CD4-positive, alpha-beta memory T cell (primary cell): ENCODE measurements around the gene FOXN3. TPM values are rescaled to one million over a fixed set of nuclear protein-coding genes. Genes with fewer than 3 reads are reported as not detected.

Experiments used
- CTCF ChIA-PET: fragments of 350-600 bp; sonication (Branson Sonifier 250); formaldehyde crosslinking; loops from one replicate; lab custom pipeline; 2021; ENCODE audit warnings: inconsistent platforms; ENCODE audit not compliant: partially characterized antibody; lab: Charles Lee
- POLR2A ChIA-PET: fragments of 350-600 bp; sonication (Branson Sonifier 250); formaldehyde crosslinking; loops from one replicate; lab custom pipeline; 2021; ENCODE audit not compliant: partially characterized antibody; lab: Charles Lee
- DNase-seq, 5 donors: peaks; one replicate each; pipeline versions ENCODE4 v3.0.0 to v3.0.0-alpha.2; 2020 to 2022; ENCODE audit warnings: mixed read lengths in 1 of 5
- H3K27ac ChIP-seq: one replicate; pipeline ENCODE4 v1.7.0; 2013; ENCODE audit warnings: low read depth, low read length
- H3K27me3 ChIP-seq: 2 replicates; pipeline ENCODE4 v1.7.0; 2013; ENCODE audit warnings: mild to moderate bottlenecking, low read length, moderate library complexity; ENCODE audit not compliant: insufficient read depth
- H3K36me3 ChIP-seq: 2 replicates; pipeline ENCODE4 v1.7.0; 2013; ENCODE audit warnings: mild to moderate bottlenecking, low read length, moderate library complexity; ENCODE audit not compliant: insufficient read depth
- H3K4me1 ChIP-seq: 2 replicates; pipeline ENCODE4 v1.7.0; 2013; ENCODE audit warnings: mild to moderate bottlenecking, low read length, moderate library complexity; ENCODE audit not compliant: insufficient read depth
- H3K4me3 ChIP-seq, 2 donors: one replicate each; pipeline ENCODE4 v1.7.0; 2013; ENCODE audit warnings: low read length in 2 of 2, mild to moderate bottlenecking in 1 of 2
- H3K9me3 ChIP-seq, 2 donors: one replicate each; pipeline ENCODE4 v1.7.0; 2013; ENCODE audit warnings: low read length in 2 of 2, control low read depth in 1 of 2; ENCODE audit not compliant: control insufficient read depth in 1 of 2
- H3K27ac Mint-ChIP-seq, 7 donors: one replicate each; pipeline ENCODE4 v1.8.0; 2020 to 2021; ENCODE audit warnings: mixed read lengths in 7 of 7, mild to moderate bottlenecking in 6 of 7, inconsistent platforms in 3 of 7, moderate library complexity in 3 of 7
- H3K27me3 Mint-ChIP-seq, 2 donors: one replicate each; pipeline ENCODE4 v1.8.0; 2020 to 2021; ENCODE audit warnings: mixed read lengths in 2 of 2
- H3K36me3 Mint-ChIP-seq, 2 donors: one replicate each; pipeline ENCODE4 v1.8.0; 2020 to 2021; ENCODE audit warnings: mixed read lengths in 2 of 2, inconsistent platforms in 1 of 2, mild to moderate bottlenecking in 1 of 2
- H3K4me1 Mint-ChIP-seq, 4 donors: one replicate each; pipeline ENCODE4 v1.8.0; 2020 to 2021; ENCODE audit warnings: mixed read lengths in 4 of 4, mild to moderate bottlenecking in 1 of 4
- H3K4me3 Mint-ChIP-seq, 8 donors: one replicate each; pipeline ENCODE4 v1.8.0; 2020 to 2021; ENCODE audit warnings: mixed read lengths in 8 of 8, mild to moderate bottlenecking in 7 of 8, moderate library complexity in 6 of 8, inconsistent platforms in 3 of 8
- H3K9me3 Mint-ChIP-seq, 8 donors: one replicate each; pipeline ENCODE4 v1.8.0; 2020 to 2021; ENCODE audit warnings: mixed read lengths in 8 of 8, mild to moderate bottlenecking in 5 of 8, inconsistent platforms in 3 of 8, moderate library complexity in 1 of 8
- intact Hi-C: fragments of 100-400 bp; cut with micrococcal nuclease; formaldehyde crosslinking; loops from one replicate; pipeline ENCODE4 v1.15.1; 2023
- polyA plus RNA-seq, 2 donors: library from polyadenylated mRNA; unstranded; fragments of 300-500 nt; fragmentation: Illumina TruSeq; gene quantifications; one replicate each; pipeline ENCODE4 v1.2.3, GENCODE V29; 2021
- total RNA-seq, 2 experiments: library from RNA; stranded (reverse); gene quantifications; one replicate each; pipeline ENCODE4 v1.2.3, GENCODE V29; 2021

The FOXN3 gene
- total and polyA plus RNA-seq, 4 experiments from 2014 or later: 92.6 to 111 (median 106) TPM

DNA sequence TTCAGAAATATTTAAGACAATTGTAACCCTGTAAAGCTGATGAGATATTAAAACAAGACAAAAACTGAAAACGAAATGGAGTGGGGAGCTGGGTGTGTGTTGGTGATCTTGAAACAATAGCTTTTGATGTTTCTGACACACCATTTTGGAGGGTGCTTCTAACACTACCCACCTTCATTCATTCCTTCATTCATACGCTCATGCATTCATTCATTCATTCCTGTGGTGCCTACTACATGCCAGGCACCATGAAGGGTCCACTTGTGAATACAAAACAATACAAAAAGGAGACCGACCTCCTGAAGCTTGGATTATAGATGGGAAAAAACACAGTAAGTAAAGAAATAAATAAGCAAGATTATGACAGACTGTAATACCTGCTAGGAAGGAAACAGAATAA, 60.5 kb downstream of the FOXN3 start:
- intact Hi-C loops: no loop called here
- no peaks in the 10 kb centered on the region for H3K27me3 ChIP-seq
- Mint-ChIP-seq H3K36me3 (no peaks in the 10 kb centered on the region), H3K9me3 (no peaks in the 10 kb centered on the region), H3K4me3 (no peak overlapping the region), H3K4me1 (peaks cover 34 to 61% (median 46%) of the 10 kb centered on the region in 4 donors), H3K27me3 (no peaks in the 10 kb centered on the region), H3K27ac (peak overlapping the region in 4 of 7 donors; percentile 17 to 88 (median 53))
- no peaks in the 10 kb centered on the region for H3K36me3 ChIP-seq
- CTCF ChIA-PET: no interaction called here
- H3K9me3 ChIP-seq: no peaks in the 10 kb centered on the region
- no peak overlapping the region for H3K4me3 ChIP-seq
- POLR2A ChIA-PET: interaction anchor here (1.2 kb wide), 1 partner anchor 9 kb away, joined by 3 read pairs; no protein-coding TSS in a partner anchor
- peaks cover 30% of the 10 kb centered on the region for H3K4me1 ChIP-seq
- no peak for DNase-seq
- no peak overlapping the region for H3K27ac ChIP-seq

DNA sequence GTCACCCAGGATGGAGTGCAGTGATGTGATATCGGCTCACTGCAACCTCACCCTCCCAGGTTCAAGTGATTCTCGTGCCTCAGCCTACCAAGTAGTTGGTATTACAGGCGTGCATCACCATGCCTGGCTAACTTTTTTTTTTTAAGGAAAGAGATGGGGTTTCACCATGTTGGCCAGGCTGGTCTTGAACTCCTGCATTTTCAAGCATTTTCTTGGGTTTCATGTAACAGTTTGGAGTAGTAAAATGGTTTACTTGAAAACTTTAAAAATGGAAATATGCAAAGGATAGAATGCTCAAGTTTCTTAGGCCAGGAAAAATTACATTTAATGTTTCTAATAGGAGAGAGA, 63.3 kb downstream of the FOXN3 start:
- H3K27ac ChIP-seq: no peak overlapping the region
- Mint-ChIP-seq H3K36me3 (peaks cover 17 to 20% of the 10 kb centered on the region in 2 donors), H3K27me3 (no peaks in the 10 kb centered on the region), H3K4me1 (peaks cover 51 to 71% (median 62%) of the 10 kb centered on the region in 4 donors), H3K27ac (peak overlapping the region in 5 of 7 donors; percentile 2 to 76 (median 68)), H3K9me3 (no peaks in the 10 kb centered on the region), H3K4me3 (peak overlapping the region in 2 of 8 donors; percentile 13 to 45)
- ChIA-PET POLR2A (interaction anchor here (0.8 kb wide), 1 partner anchor 36 kb away, joined by 3 read pairs; no protein-coding TSS in a partner anchor), CTCF (no interaction called here)
- H3K4me1 ChIP-seq: peaks cover 46% of the 10 kb centered on the region
- no peak overlapping the region for H3K4me3 ChIP-seq
- no peaks in the 10 kb centered on the region for H3K36me3 ChIP-seq
- H3K9me3 ChIP-seq: no peaks in the 10 kb centered on the region
- H3K27me3 ChIP-seq: no peaks in the 10 kb centered on the region
- intact Hi-C loops: no loop called here
- no peak for DNase-seq

DNA sequence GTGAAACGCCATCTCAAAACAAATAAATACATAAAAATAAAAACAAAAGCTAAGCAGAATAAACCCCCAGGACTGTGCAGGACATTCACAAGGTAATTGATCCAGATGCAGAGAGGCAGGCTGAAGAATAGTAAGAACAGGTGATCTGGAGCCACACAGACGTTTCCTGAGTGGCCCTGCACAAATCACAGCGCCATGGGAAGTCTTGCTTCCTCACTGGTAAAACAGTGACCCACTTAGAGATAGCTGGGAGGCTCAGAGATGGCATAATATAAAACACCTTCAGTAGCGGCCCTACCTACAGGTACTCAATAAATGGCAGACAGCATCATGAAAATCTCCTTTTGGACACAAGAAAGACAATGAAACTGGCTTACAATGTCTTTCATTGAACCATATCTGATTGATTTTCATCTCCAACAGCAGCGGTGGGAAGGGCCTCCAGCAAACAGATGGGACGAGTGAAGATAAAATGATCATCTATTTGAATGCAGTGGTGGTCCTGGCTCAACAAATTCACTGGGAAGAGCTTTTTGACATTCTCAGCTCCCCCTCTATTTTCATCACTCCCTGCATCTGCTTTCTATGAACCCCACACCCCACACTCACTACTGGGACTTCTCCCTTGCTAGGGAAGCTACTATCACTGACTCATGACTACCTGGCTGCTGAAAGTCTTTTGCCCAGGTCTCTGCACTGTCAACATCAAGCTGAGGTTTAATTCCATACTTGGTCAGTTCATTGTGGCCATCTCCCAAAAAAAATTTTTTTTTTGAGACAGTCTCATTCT, 63.9 kb downstream of the FOXN3 start:
- H3K27me3 Mint-ChIP-seq: no peaks in the 10 kb centered on the region
- no peak overlapping the region for H3K27ac ChIP-seq
- peak overlapping the region in 5 of 8 donors; percentile 4 to 53 (median 13) for H3K4me3 Mint-ChIP-seq
- H3K36me3 Mint-ChIP-seq: peaks cover 21 to 23% of the 10 kb centered on the region in 2 donors
- ChIA-PET CTCF (no interaction called here), POLR2A (interaction anchor here (0.8 to 1.2 kb wide), 2 partner anchors 12 to 37 kb away, joined by 3 to 8 read pairs; no protein-coding TSS in a partner anchor)
- DNase-seq: no peak
- H3K27ac Mint-ChIP-seq: peak overlapping the region; percentile 48 to 81 (median 73)
- no peak overlapping the region for H3K4me3 ChIP-seq
- no peaks in the 10 kb centered on the region for H3K9me3 Mint-ChIP-seq
- peaks cover 2% of the 10 kb centered on the region for H3K36me3 ChIP-seq
- no peaks in the 10 kb centered on the region for H3K9me3 ChIP-seq
- H3K27me3 ChIP-seq: no peaks in the 10 kb centered on the region
- H3K4me1 Mint-ChIP-seq: peaks cover 50 to 70% (median 60%) of the 10 kb centered on the region in 4 donors
- intact Hi-C loops: no loop called here
- peaks cover 46% of the 10 kb centered on the region for H3K4me1 ChIP-seq

DNA sequence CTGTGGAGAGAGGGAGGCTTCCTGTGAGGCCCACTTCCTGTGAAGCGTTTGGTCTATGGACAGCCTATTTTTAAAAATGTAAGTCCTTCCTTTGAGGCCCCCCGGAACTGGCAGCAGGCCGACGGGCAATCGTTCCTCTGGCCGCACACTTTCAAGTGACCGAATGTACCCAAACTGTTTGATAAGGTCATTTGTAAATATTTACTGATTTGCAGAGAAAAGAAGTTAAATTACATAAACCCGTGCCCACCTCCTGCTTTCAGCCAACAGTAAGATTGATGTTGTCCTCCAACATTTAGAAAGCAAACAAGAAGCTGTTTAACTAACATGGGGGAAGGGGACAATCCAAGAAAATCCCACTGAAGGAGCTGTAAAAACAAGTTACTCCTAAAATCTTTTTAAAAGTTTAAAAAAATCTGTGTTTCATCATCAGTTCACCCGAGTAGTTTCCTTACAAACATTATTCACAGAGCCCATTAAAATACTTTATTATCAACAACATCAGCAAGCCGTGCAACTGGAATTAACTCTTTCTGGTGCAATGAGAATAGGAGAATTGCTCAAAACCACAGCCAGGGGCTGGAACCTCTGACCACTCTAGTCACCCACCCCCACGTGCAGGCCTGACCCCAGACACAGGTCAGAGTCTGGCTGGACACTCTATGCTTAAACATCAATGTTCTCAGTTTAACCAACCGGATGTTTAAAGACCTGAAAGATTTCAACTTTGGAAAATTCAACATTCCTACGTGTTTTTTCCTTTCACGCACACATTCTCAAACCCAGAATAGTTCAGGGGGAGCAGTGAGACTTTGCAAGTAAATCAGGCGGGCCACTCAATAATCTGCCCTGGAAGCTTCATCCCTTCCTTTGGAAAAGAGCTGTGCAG, 65.3 kb downstream of the FOXN3 start:
- Mint-ChIP-seq H3K27ac (peak overlapping the region; percentile 72 to 92 (median 84)), H3K27me3 (no peaks in the 10 kb centered on the region), H3K4me1 (peaks cover 46 to 63% (median 53%) of the 10 kb centered on the region in 4 donors), H3K36me3 (peaks cover 23 to 35% of the 10 kb centered on the region in 2 donors), H3K9me3 (no peaks in the 10 kb centered on the region), H3K4me3 (peak overlapping the region; percentile 34 to 80 (median 75))
- ChIA-PET POLR2A (interaction anchor here (0.6 kb wide), 1 partner anchor 13 kb away, joined by 4 read pairs; no protein-coding TSS in a partner anchor), CTCF (no interaction called here)
- peak in 4 of 5 donors; percentile 6 to 11 (median 9) for DNase-seq
- no peaks in the 10 kb centered on the region for H3K27me3 ChIP-seq
- no peaks in the 10 kb centered on the region for H3K9me3 ChIP-seq
- peaks cover 42% of the 10 kb centered on the region for H3K4me1 ChIP-seq
- peak overlapping the region; percentile 21 for H3K27ac ChIP-seq
- peaks cover 5% of the 10 kb centered on the region for H3K36me3 ChIP-seq
- H3K4me3 ChIP-seq: no peak overlapping the region
- intact Hi-C loops: no loop called here

DNA sequence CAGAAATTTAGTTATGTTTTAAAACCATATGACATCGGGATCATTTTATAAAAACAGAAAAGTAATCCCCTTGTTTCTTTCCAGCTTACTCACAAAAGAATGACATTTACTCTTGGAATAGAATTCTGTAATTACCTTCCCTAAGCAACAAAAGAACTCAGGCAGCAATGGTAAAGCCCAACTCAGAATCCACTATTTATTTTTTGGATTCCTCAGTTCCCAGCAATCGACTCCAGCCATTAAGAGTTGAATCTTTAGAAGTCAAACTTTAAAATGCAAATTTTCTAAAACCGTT, 65.9 kb downstream of the FOXN3 start:
- no peaks in the 10 kb centered on the region for H3K9me3 Mint-ChIP-seq
- peaks cover 44 to 59% (median 49%) of the 10 kb centered on the region in 4 donors for H3K4me1 Mint-ChIP-seq
- H3K9me3 ChIP-seq: no peaks in the 10 kb centered on the region
- H3K36me3 ChIP-seq: peaks cover 5% of the 10 kb centered on the region
- no peaks in the 10 kb centered on the region for H3K27me3 Mint-ChIP-seq
- intact Hi-C loops: no loop called here
- no peak overlapping the region for H3K4me3 ChIP-seq
- CTCF ChIA-PET: no interaction called here
- H3K4me1 ChIP-seq: peaks cover 39% of the 10 kb centered on the region
- H3K36me3 Mint-ChIP-seq: peaks cover 27 to 41% of the 10 kb centered on the region in 2 donors
- H3K4me3 Mint-ChIP-seq: peak overlapping the region; percentile 34 to 80 (median 75)
- DNase-seq: no peak
- H3K27me3 ChIP-seq: no peaks in the 10 kb centered on the region
- H3K27ac ChIP-seq: peak overlapping the region; percentile 21
- H3K27ac Mint-ChIP-seq: peak overlapping the region; percentile 72 to 92 (median 84)
- POLR2A ChIA-PET: no interaction called here

DNA sequence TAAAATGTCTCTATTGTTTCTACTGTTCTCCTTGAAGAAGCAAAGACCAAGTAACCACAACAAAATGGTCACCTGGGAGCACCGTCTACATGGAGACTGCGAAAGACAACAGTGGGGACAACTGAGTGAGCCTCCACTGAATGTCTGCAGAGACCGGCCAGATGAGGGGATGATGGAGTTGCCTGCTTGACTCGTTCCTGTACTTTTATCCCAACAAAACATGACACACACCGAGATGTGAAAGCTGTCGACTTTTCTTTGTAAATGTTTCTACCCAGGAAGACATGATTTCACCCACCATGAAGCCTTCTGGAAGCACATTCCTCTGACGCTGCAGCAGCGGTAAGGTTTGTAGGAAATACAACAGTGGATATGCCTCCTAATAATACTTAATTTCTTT, 66.9 kb downstream of the FOXN3 start:
- no peak for DNase-seq
- no peak overlapping the region for H3K4me3 ChIP-seq
- intact Hi-C loops: no loop called here
- Mint-ChIP-seq H3K27ac (peak overlapping the region in 5 of 7 donors; percentile 28 to 90 (median 65)), H3K9me3 (no peaks in the 10 kb centered on the region), H3K36me3 (peaks cover 30 to 43% of the 10 kb centered on the region in 2 donors), H3K4me3 (peak overlapping the region in 6 of 8 donors; percentile 3 to 78 (median 32)), H3K4me1 (peaks cover 41 to 53% (median 46%) of the 10 kb centered on the region in 4 donors), H3K27me3 (no peaks in the 10 kb centered on the region)
- no peak overlapping the region for H3K27ac ChIP-seq
- H3K27me3 ChIP-seq: no peaks in the 10 kb centered on the region
- CTCF ChIA-PET: no interaction called here
- no peaks in the 10 kb centered on the region for H3K9me3 ChIP-seq
- peaks cover 5% of the 10 kb centered on the region for H3K36me3 ChIP-seq
- POLR2A ChIA-PET: no interaction called here
- H3K4me1 ChIP-seq: peaks cover 39% of the 10 kb centered on the region
